ENCODE results near the gene LRP6. TPM values are rescaled to one million over a fixed set of nuclear protein-coding genes. Genes with fewer than 3 reads are reported as not detected.

Gene LRP6
- total RNA-seq, 1 experiment from 2014 or later = 28.1 TPM

DNA sequence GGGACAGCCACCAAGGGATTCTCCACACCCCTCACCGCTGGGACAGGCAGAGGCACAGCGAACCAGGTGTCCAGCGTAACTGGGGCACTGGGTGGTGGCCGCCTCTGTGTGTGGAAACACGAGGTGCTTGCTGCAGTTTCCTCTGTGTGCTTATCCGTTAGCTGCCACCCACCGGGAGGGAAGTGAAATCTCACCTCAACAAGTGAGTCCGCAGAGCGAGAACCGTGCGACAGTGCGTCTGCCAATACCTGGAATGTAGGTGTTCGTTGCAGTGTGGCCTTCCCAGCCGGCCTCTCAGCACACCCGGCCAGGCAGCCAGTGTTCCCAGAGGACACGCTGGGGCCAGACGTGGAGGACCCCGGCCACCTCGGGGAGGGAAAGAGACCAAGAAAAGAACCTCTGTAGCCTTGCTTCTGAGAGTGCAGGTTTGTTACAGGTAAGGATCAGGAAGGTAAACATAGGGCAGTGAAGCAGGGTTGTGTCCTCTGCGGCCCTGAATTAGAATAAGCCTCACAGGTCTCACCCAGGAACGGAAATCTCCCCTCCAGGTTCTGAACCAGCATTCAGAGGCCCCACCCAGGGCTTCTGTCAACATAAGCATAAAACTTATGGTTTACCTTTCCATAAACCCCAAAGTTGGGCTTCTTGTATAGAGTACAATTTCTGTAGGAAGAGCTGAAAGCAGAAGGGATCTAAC, 194.6 kb downstream of the LRP6 start:
- no peak overlapping the region for H3K9ac ChIP-seq (ENCODE audit: low read length)
- RAD21 ChIA-PET (ENCODE audit: low non-redundant PET in 1 of 2, low total read pairs in 2 of 2, uncharacterized antibody in 2 of 2, unreplicated experiment in 2 of 2) = interaction anchor here in 1 of 2 experiments (0.7 kb wide), 1 partner anchor 665 kb away, joined by 3 read pairs; no protein-coding TSS in a partner anchor
- H4K20me1 ChIP-seq (ENCODE audit: insufficient read depth) = no peaks in the 10 kb centered on the region
- no TSS peak for BruUV-seq (replicated peaks)
- H3K27me3 ChIP-seq (ENCODE audit: insufficient read depth, low read length) = no peaks in the 10 kb centered on the region
- H3K9me3 ChIP-seq (ENCODE audit: control insufficient read depth in 1 of 2, insufficient read depth in 1 of 2, low read depth in 1 of 2, low read length in 2 of 2) = no peaks in the 10 kb centered on the region
- H3K79me2 ChIP-seq (ENCODE audit: insufficient read depth, low read length) = no peaks in the 10 kb centered on the region
- peaks cover 5 to 10% of the 10 kb centered on the region in 2 experiments; a peak in 3 of 4 replicates for H3K4me1 ChIP-seq (ENCODE audit: control insufficient read depth in 1 of 2, insufficient read depth in 2 of 2, low read length in 2 of 2)
- H3K27ac ChIP-seq (ENCODE audit: low read depth, low read length) = no peak overlapping the region
- intact Hi-C loops (cut with micrococcal nuclease) = no loop called here
- no peaks in the 10 kb centered on the region for H3K9me2 ChIP-seq (ENCODE audit: insufficient read depth)
- ATAC-seq (no peak), DNase-seq (ENCODE audit: low read depth, low spot score) (no peak)
- no peak overlapping the region for H3K4me2 ChIP-seq (ENCODE audit: low read length)
- H3K36me3 ChIP-seq (ENCODE audit: control insufficient read depth in 1 of 2, insufficient read depth in 2 of 2, low read length in 2 of 2) = no peaks in the 10 kb centered on the region
- POLR2A ChIA-PET = interaction anchor here (1.2 kb wide), 1 partner anchor 284 kb away, joined by 3 read pairs; the partner anchor contains the start of gene BORCS5
- CTCF ChIA-PET = interaction anchor here (1.2 kb wide), 1 partner anchor 11 kb away, joined by 3 read pairs; no protein-coding TSS in a partner anchor
- TF ChIP-seq SP1 (IDR thresholded peaks at IDR 0.05; ENCODE audit: low read depth) (no peak), CEBPB (IDR thresholded peaks at IDR 0.05; ENCODE audit: low read depth) (no peak), FOSL1 (IDR thresholded peaks at IDR 0.05; ENCODE audit: low read depth) (no peak), EZH2 (IDR thresholded peaks at IDR 0.05) (no peak), CBX3 (IDR thresholded peaks at IDR 0.05; ENCODE audit: low read depth) (no peak), EGR1 (IDR thresholded peaks at IDR 0.05; ENCODE audit: low read depth) (no peak), POLR2AphosphoS5 (IDR thresholded peaks at IDR 0.05; ENCODE audit: low read depth, low read length) (no peak)
- no peak overlapping the region for H3K4me3 ChIP-seq (replicated peaks in 1 of 2; ENCODE audit: low read depth in 1 of 2, low read length in 2 of 2)
- no peak overlapping the region for H2AFZ ChIP-seq (ENCODE audit: low read depth, low read length, poor library complexity, severe bottlenecking)

DNA sequence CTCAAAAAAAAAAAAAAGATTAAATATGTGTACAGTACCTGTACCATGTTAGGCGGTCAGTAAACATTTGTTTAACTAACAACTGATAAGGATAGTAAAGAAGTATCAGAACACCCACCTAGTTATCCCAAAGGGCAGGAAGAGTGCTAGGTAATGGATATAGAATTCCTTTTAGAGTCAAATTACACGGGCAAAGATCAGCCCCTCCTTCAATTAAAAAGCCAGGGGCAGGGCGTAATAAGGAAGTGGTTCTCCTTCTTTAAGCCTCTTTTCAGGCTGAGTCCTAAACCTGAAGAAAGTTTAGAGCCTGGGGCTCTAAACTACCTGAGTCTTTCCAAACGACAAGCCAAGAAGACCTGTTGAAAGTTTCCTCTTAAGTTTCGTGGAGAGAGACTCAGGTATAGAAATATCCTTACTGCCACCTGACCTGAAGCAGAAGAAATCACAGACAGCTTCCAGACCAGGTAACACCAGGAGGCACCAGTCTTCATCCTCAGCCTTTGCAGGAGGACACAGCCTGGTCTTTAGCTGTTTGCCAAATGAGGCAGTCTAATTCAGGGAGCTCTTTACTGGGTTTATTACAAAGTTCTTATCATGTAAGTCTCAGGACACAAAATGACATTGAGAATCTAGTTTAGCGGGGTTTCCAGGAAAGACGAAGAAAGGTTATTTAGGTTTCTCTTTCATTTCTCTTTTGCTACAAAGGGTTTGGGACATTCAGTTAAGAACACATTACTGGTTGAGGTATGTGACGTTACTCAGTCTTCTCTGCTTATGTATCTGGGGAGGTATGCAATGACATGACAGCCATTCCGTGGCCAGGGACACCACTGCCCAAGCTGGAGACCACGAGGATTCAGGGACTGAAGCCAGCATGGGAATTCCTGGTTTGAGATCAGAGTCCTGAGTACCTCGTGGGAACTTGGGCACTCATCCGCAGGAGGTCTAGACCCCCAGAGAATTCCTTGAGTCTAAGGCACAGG, 195.9 kb downstream of the LRP6 start, which contains the start of gene BCL2L14:
BCL2L14 (plus strand) TSS at position 266 of the 983 bp plus-strand sequence. CDS start 8,367 bp downstream, outside the sequence.
- Histone ChIP-seq H3K9me3 (ENCODE audit: control insufficient read depth in 1 of 2, insufficient read depth in 1 of 2, low read depth in 1 of 2, low read length in 2 of 2) (no peaks in the 10 kb centered on the region), H3K36me3 (ENCODE audit: control insufficient read depth in 1 of 2, insufficient read depth in 2 of 2, low read length in 2 of 2) (no peaks in the 10 kb centered on the region), H2AFZ (ENCODE audit: low read depth, low read length, poor library complexity, severe bottlenecking) (no peak within 1 kb of the TSS), H3K4me2 (ENCODE audit: low read length) (peak within 1 kb of the TSS; percentile 29), H3K27ac (ENCODE audit: low read depth, low read length) (no peak within 1 kb of the TSS), H3K79me2 (ENCODE audit: insufficient read depth, low read length) (no peaks in the 10 kb centered on the region), H3K9ac (ENCODE audit: low read length) (no peak within 1 kb of the TSS), H3K9me2 (ENCODE audit: insufficient read depth) (no peaks in the 10 kb centered on the region), H3K4me3 (replicated peaks in 1 of 2; ENCODE audit: low read depth in 1 of 2, low read length in 2 of 2) (no peak within 1 kb of the TSS), H3K4me1 (ENCODE audit: control insufficient read depth in 1 of 2, insufficient read depth in 2 of 2, low read length in 2 of 2) (peaks cover 5 to 10% of the 10 kb centered on the region in 2 experiments; a peak in 3 of 4 replicates), H4K20me1 (ENCODE audit: insufficient read depth) (no peaks in the 10 kb centered on the region), H3K27me3 (ENCODE audit: insufficient read depth, low read length) (no peaks in the 10 kb centered on the region)
- TF ChIP-seq EGR1 (IDR thresholded peaks at IDR 0.05; ENCODE audit: low read depth) = no peak
- TF ChIP-seq FOSL1 (IDR thresholded peaks at IDR 0.05; ENCODE audit: low read depth) = no peak
- TF ChIP-seq RAD21 (IDR thresholded peaks at IDR 0.05; ENCODE audit: low read depth) = peak; percentile 30; the same call in 1 of the 2 replicates
- TF ChIP-seq SP1 (IDR thresholded peaks at IDR 0.05; ENCODE audit: low read depth) = no peak
- TF ChIP-seq, protein P1, sequence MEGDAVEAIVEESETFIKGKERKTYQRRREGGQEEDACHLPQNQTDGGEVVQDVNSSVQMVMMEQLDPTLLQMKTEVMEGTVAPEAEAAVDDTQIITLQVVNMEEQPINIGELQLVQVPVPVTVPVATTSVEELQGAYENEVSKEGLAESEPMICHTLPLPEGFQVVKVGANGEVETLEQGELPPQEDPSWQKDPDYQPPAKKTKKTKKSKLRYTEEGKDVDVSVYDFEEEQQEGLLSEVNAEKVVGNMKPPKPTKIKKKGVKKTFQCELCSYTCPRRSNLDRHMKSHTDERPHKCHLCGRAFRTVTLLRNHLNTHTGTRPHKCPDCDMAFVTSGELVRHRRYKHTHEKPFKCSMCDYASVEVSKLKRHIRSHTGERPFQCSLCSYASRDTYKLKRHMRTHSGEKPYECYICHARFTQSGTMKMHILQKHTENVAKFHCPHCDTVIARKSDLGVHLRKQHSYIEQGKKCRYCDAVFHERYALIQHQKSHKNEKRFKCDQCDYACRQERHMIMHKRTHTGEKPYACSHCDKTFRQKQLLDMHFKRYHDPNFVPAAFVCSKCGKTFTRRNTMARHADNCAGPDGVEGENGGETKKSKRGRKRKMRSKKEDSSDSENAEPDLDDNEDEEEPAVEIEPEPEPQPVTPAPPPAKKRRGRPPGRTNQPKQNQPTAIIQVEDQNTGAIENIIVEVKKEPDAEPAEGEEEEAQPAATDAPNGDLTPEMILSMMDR (IDR thresholded peaks at IDR 0.05 in 2 of 3, conservative IDR thresholded peaks at IDR 0.05 in 1 of 3; ENCODE audit: borderline replicate concordance in 1 of 3, insufficient read depth in 1 of 3, low read depth in 2 of 3, low read length in 2 of 3) = peak in 2 of 3 experiments; percentile 19 to 28; a peak in 2 of 6 replicates
- intact Hi-C loops (cut with micrococcal nuclease) = no loop called here
- CTCF ChIA-PET = no interaction called here
- no TSS peak for BruUV-seq (replicated peaks)
- RAD21 ChIA-PET (ENCODE audit: low non-redundant PET in 1 of 2, low total read pairs in 2 of 2, uncharacterized antibody in 2 of 2, unreplicated experiment in 2 of 2) = no interaction called here
- ATAC-seq (peak; percentile 69), DNase-seq (ENCODE audit: low read depth, low spot score) (no peak)
- POLR2A ChIA-PET = interaction anchor here (1.2 kb wide), 1 partner anchor 286 kb away, joined by 3 read pairs; the partner anchor contains the start of gene BORCS5

Data from HCT116 (cell line).